HepG2 (cell line): ENCODE data around the gene TMEM170B. TPM values are rescaled to one million over a fixed set of nuclear protein-coding genes. Genes with fewer than 3 reads are reported as not detected.
A peak's percentile ranks its signal among the peaks of the same experiment; 100 is the strongest.

Experiments used
- ERF ChIP-seq: IDR thresholded peaks from 2 replicates; pipeline ENCODE4 v1.6.1; 2018; ENCODE audit warnings: missing biosample characterization, missing genetic modification reagents
- GABPB1 ChIP-seq: IDR thresholded peaks from 2 replicates; pipeline ENCODE4 v1.6.1; 2016; ENCODE audit warnings: mild to moderate bottlenecking, missing genetic modification reagents, moderate library complexity, missing compliant biosample characterization
- HNRNPK ChIP-seq: fragments of 200-400 bp; formaldehyde crosslinking; IDR thresholded peaks from 2 replicates; pipeline ENCODE4 v1.6.1; 2018; ENCODE audit warnings: low read length, low read depth, moderate library complexity, mild to moderate bottlenecking; ENCODE audit not compliant: poor library complexity, severe bottlenecking
- KAT8 ChIP-seq: IDR thresholded peaks from 2 replicates; pipeline ENCODE4 v1.6.1; 2016; ENCODE audit warnings: missing genetic modification reagents, missing compliant biosample characterization
- KDM5B ChIP-seq: sonication (generic); formaldehyde crosslinking; IDR thresholded peaks from 2 replicates; pipeline ENCODE4 v1.4.0; 2020; ENCODE audit warnings: missing genetic modification reagents, mild to moderate bottlenecking, borderline replicate concordance
- MXD3 ChIP-seq: IDR thresholded peaks from 2 replicates; pipeline ENCODE4 v1.6.1; 2016; ENCODE audit warnings: mild to moderate bottlenecking, missing biosample characterization, missing genetic modification reagents
- NPAS2 ChIP-seq: sonication (generic); formaldehyde crosslinking; IDR thresholded peaks from 2 replicates; pipeline ENCODE4 v1.8.0; 2022; ENCODE audit warnings: mild to moderate bottlenecking, missing genetic modification reagents, borderline replicate concordance
- ONECUT2 ChIP-seq: sonication (generic); formaldehyde crosslinking; IDR thresholded peaks from 2 replicates; pipeline ENCODE4 v1.4.0; 2020; ENCODE audit warnings: missing genetic modification reagents
- PITX1 ChIP-seq: sonication (generic); formaldehyde crosslinking; IDR thresholded peaks from 2 replicates; pipeline ENCODE4 v1.5.1; 2020; ENCODE audit warnings: mild to moderate bottlenecking, missing genetic modification reagents
- SOX13 ChIP-seq, 3 experiments: fragments of 450-650 bp in 1 of 3; sonication (generic) in 1 of 3; formaldehyde crosslinking in 1 of 3; IDR thresholded peaks in 2 of 3; conservative IDR thresholded peaks in 1 of 3; 2 replicates each; pipeline versions ENCODE4 v1.5.0 to v1.6.1; 2016 to 2020; ENCODE audit warnings: antibody characterized with exemption in 1 of 3, mild to moderate bottlenecking in 1 of 3, missing compliant biosample characterization in 1 of 3, missing genetic modification reagents in 1 of 3, moderate library complexity in 1 of 3
- TCF12 ChIP-seq, 2 experiments: fragments of 450-650 bp in 1 of 2; sonication (generic) in 1 of 2; formaldehyde crosslinking in 1 of 2; IDR thresholded peaks; 2 replicates each; pipeline versions ENCODE4 v1.6.1 to v1.8.0; 2017 to 2022; ENCODE audit warnings: antibody characterized with exemption in 1 of 2, mild to moderate bottlenecking in 1 of 2, missing genetic modification reagents in 1 of 2, moderate library complexity in 1 of 2
- ZBTB42 ChIP-seq: sonication (generic); formaldehyde crosslinking; IDR thresholded peaks from 2 replicates; pipeline ENCODE4 v1.5.0; 2020; ENCODE audit warnings: mild to moderate bottlenecking, missing genetic modification reagents
- ZBTB7A ChIP-seq: sonication (generic); formaldehyde crosslinking; IDR thresholded peaks from 2 replicates; pipeline ENCODE4 v1.8.0; 2022; ENCODE audit warnings: mild to moderate bottlenecking, missing genetic modification reagents
- ZMYM4 ChIP-seq: sonication (generic); formaldehyde crosslinking; IDR thresholded peaks from 2 replicates; pipeline ENCODE4 v1.8.1; 2023; ENCODE audit warnings: mild to moderate bottlenecking, missing genetic modification reagents
- ZNF138 ChIP-seq: sonication (generic); formaldehyde crosslinking; IDR thresholded peaks from 2 replicates; pipeline ENCODE4 v1.5.0; 2020; ENCODE audit warnings: mild to moderate bottlenecking, low read depth, missing genetic modification reagents
- ZNF20 ChIP-seq: sonication (generic); formaldehyde crosslinking; IDR thresholded peaks from 2 replicates; pipeline ENCODE4 v1.4.0; 2020; ENCODE audit warnings: mild to moderate bottlenecking, moderate library complexity, missing genetic modification reagents
- ZNF225 ChIP-seq: sonication (generic); formaldehyde crosslinking; IDR thresholded peaks from 2 replicates; pipeline ENCODE4 v1.4.0; 2020; ENCODE audit warnings: mild to moderate bottlenecking, missing genetic modification reagents
- ZNF292 ChIP-seq: sonication (generic); formaldehyde crosslinking; IDR thresholded peaks from 2 replicates; pipeline ENCODE4 v1.8.1; 2022; ENCODE audit warnings: mild to moderate bottlenecking, low read depth, missing genetic modification reagents, borderline replicate concordance
- ZNF33B ChIP-seq: sonication (generic); formaldehyde crosslinking; IDR thresholded peaks from 2 replicates; pipeline ENCODE4 v1.5.1; 2020; ENCODE audit warnings: mild to moderate bottlenecking, missing genetic modification reagents
- ZNF724P ChIP-seq: sonication (generic); formaldehyde crosslinking; IDR thresholded peaks from 2 replicates; pipeline ENCODE4 v1.8.0; 2022; ENCODE audit warnings: missing genetic modification reagents, borderline replicate concordance
- ZNF781 ChIP-seq: sonication (generic); formaldehyde crosslinking; IDR thresholded peaks from 2 replicates; pipeline ENCODE4 v1.5.1; 2020; ENCODE audit warnings: borderline replicate concordance, mild to moderate bottlenecking, missing genetic modification reagents; ENCODE audit errors: not compliant biosample characterization
- ZNF879 ChIP-seq: sonication (generic); formaldehyde crosslinking; IDR thresholded peaks from 2 replicates; pipeline ENCODE4 v1.8.1; 2023; ENCODE audit warnings: missing genetic modification reagents
- polyA plus RNA-seq, 8 experiments: library from polyadenylated mRNA; depleted of rRNA in 3 of 8; stranded (reverse) in 7 of 8; unstranded in 1 of 8; fragments of >200 nt; fragmentation: Illumina TruSeq in 4 of 8; extraction: Trizol in 4 of 8; gene quantifications; 2 replicates each; pipeline versions ENCODE4 v1.2.1 to v1.2.3, GENCODE V29; 2011 to 2016; ENCODE audit warnings: low read depth in 4 of 8, missing spikeins in 1 of 8, mixed read lengths in 1 of 8; ENCODE audit not compliant: insufficient read depth in 1 of 8
- total RNA-seq, 5 experiments: library from RNA; depleted of rRNA; stranded (reverse); fragments of >200 nt; fragmentation: Illumina TruSeq; extraction: Trizol; gene quantifications; 2 replicates each; pipeline ENCODE4 v1.2.3, GENCODE V29; 2016; ENCODE audit warnings: low read depth in 1 of 5
- TF ChIP-seq, protein P1 (sequence below): sonication (generic); formaldehyde crosslinking; IDR thresholded peaks from 2 replicates; pipeline ENCODE4 v1.5.0; 2020; ENCODE audit warnings: mild to moderate bottlenecking, missing genetic modification reagents

Gene TMEM170B
- total and polyA plus RNA-seq, 2 of the 13 experiments (the other 11 are each of a cell fraction or from before 2014, with no cell fraction given) = 3.3 to 9.4 TPM

DNA sequence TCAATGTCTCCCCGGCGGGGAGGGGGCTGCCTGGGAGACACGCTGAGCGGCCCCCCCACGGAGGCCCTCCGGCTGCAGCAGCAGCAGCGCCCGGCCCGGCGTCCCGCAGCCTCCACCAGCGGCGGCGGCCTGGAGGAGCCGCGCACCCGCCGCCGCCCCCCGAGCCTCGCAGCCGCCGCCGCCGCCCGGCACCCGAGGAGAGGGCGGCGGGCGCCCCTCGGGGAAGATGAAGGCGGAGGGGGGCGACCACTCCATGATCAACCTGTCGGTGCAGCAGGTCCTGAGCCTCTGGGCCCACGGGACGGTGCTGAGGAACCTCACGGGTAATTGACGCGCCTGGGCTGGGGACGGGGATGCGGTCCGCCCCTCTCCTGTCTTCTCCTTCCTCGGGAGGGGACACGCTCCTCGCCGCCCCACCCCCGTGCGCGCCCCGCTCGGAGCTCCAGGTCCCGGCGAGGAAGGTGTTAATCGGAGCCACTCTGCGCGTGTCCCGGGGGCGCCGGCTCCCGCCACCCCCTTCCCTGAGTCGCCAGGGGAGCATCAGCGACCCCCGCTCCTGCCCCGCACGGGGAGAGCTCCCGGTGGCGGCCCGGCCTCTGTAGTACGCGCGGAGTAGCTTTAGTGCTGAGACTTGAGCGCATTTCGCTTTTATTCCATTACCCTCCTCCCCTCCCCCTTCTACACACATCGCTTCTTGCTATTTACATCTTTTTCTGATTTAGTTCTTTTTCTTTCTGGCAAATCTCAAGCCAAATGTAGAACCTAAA, 686 bp downstream of the TMEM170B start (continued):
- TF ChIP-seq KAT8 (CRISPR knock-in tag) = 0 out of 2 replicates have a peak, but pooled peaks have one; percentile 25
- TF ChIP-seq ZBTB42 (CRISPR knock-in tag) = peak; percentile 55; the same call in 1 of the 2 replicates
- peak; percentile 58; the same call in 1 of the 2 replicates for TF ChIP-seq ZNF20 (CRISPR knock-in tag)
- 0 out of 2 replicates have a peak, but pooled peaks have one; percentile 1 for TF ChIP-seq ZNF724P
- peak; percentile 71 for TF ChIP-seq ZNF781 (CRISPR knock-in tag)
- TF ChIP-seq ZMYM4 (CRISPR knock-in tag) = 0 out of 2 replicates have a peak, but pooled peaks have one; percentile 29
- 0 out of 2 replicates have a peak, but pooled peaks have one; percentile 7 for TF ChIP-seq ZBTB7A (CRISPR knock-in tag)
- 0 out of 2 replicates have a peak, but pooled peaks have one; percentile 50 for TF ChIP-seq ZNF33B (CRISPR knock-in tag)
- no peak for TF ChIP-seq KDM5B
- TF ChIP-seq TCF12 (IDR thresholded peaks at IDR 0.05) = no peak
- 0 out of 2 replicates have a peak, but pooled peaks have one; percentile 62 for TF ChIP-seq TCF12 (CRISPR knock-in tag; IDR thresholded peaks at IDR 0.05)
- no peak for TF ChIP-seq NPAS2 (CRISPR knock-in tag)
- TF ChIP-seq, protein P1, sequence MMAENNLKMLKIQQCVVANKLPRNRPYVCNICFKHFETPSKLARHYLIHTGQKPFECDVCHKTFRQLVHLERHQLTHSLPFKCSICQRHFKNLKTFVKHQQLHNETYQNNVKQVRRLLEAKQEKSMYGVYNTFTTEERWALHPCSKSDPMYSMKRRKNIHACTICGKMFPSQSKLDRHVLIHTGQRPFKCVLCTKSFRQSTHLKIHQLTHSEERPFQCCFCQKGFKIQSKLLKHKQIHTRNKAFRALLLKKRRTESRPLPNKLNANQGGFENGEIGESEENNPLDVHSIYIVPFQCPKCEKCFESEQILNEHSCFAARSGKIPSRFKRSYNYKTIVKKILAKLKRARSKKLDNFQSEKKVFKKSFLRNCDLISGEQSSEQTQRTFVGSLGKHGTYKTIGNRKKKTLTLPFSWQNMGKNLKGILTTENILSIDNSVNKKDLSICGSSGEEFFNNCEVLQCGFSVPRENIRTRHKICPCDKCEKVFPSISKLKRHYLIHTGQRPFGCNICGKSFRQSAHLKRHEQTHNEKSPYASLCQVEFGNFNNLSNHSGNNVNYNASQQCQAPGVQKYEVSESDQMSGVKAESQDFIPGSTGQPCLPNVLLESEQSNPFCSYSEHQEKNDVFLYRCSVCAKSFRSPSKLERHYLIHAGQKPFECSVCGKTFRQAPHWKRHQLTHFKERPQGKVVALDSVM (CRISPR knock-in tag) = 0 out of 2 replicates have a peak, but pooled peaks have one; percentile 58
- TF ChIP-seq GABPB1 = peak; percentile 56; the same call in 1 of the 2 replicates
- TF ChIP-seq PITX1 (CRISPR knock-in tag) = peak; percentile 53; the same call in 1 of the 2 replicates
- TF ChIP-seq ZNF879 = no peak
- peak; percentile 37; the same call in 1 of the 2 replicates for TF ChIP-seq MXD3 (CRISPR knock-in tag)
- peak; percentile 53 for TF ChIP-seq HNRNPK
- TF ChIP-seq ZNF292 = peak; percentile 45; the same call in 1 of the 2 replicates
- TF ChIP-seq ZNF225 = peak; percentile 70; the same call in 1 of the 2 replicates
- TF ChIP-seq ZNF138 = 0 out of 2 replicates have a peak, but pooled peaks have one; percentile 57
- peak; percentile 33; the same call in 1 of the 2 replicates for TF ChIP-seq ERF (CRISPR knock-in tag)
- TF ChIP-seq SOX13 (IDR thresholded peaks at IDR 0.05) = no peak
- 0 out of 4 replicates have a peak, but pooled peaks of 1 of the 2 experiments have one; percentile 13 for TF ChIP-seq SOX13 (CRISPR knock-in tag; conservative IDR thresholded peaks at IDR 0.05 in 1 of 2, IDR thresholded peaks at IDR 0.05 in 1 of 2)
- 0 out of 2 replicates have a peak, but pooled peaks have one; percentile 16 for TF ChIP-seq ONECUT2 (CRISPR knock-in tag)
